ENCODE results near the gene FOXR2. TPM values are rescaled to one million over a fixed set of nuclear protein-coding genes. Genes with fewer than 3 reads are reported as not detected.

Gene FOXR2
- total RNA-seq, 1 experiment from 2014 or later, result not detected

DNA sequence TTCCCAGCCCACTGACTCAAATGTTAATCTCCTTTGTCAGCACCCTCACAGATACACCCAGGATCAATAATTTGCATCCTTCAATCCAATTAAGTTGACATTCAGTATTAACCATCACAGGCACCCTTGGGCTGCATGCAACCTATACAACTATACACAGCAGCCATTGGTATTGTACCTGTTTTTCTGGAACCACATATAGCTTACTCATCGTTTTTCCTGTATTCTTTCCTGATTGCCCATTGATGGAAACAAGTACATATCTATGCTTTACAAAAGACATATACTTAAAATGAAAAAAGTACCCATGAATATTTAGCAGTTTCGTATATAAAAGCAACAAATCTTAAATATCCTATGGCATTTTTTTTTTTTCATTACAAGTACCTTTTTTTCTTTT is 3.7 kb upstream of the FOXR2 start:
- no peaks in the 10 kb centered on the region for H3F3A ChIP-seq (ENCODE audit: low read length, unreplicated experiment)
- H2AFZ ChIP-seq (ENCODE audit: low read length), result no peak overlapping the region
- no peaks in the 10 kb centered on the region for H3K36me3 ChIP-seq (ENCODE audit: low read depth, low read length)
- H3K79me2 ChIP-seq (ENCODE audit: low read length), result no peaks in the 10 kb centered on the region
- no peak overlapping the region for H3K4me3 ChIP-seq (ENCODE audit: low read length)
- TF ChIP-seq EZH2 (IDR thresholded peaks at IDR 0.05; ENCODE audit: low read length, unreplicated experiment) (no peak), EZH2phosphoT487 (IDR thresholded peaks at IDR 0.05; ENCODE audit: borderline replicate concordance, low read length) (no peak), CTCF (conservative IDR thresholded peaks at IDR 0.05; ENCODE audit: low read depth, low read length) (no peak)
- no peaks in the 10 kb centered on the region for H3K27me3 ChIP-seq (ENCODE audit: low read length)
- intact Hi-C loops (cut with micrococcal nuclease), result no loop called here
- BruUV-seq (replicated peaks), result no TSS peak
- H3K9ac ChIP-seq (ENCODE audit: low read length), result no peak overlapping the region
- ATAC-seq (no peak), DNase-seq (no peak)
- CTCF ChIA-PET, result no interaction called here
- H4K20me1 ChIP-seq (ENCODE audit: low read length), result no peaks in the 10 kb centered on the region
- POLR2A ChIA-PET (ENCODE audit: unreplicated experiment), result no interaction called here
- no peaks in the 10 kb centered on the region for H3K9me3 ChIP-seq (ENCODE audit: low read length)
- H3K9me2 ChIP-seq (replicated peaks; ENCODE audit: low read length), result no peaks in the 10 kb centered on the region
- H3K27ac ChIP-seq (ENCODE audit: low read length), result no peak overlapping the region
- H3K4me1 ChIP-seq (ENCODE audit: insufficient read depth, low read length), result no peaks in the 10 kb centered on the region
- no peak overlapping the region for H3K4me2 ChIP-seq (ENCODE audit: low read length)

GRCh38 chrX:55624403-55624802 is 1.2 kb downstream of the FOXR2 start:
- ChIA-PET POLR2A (ENCODE audit: unreplicated experiment) (no interaction called here), CTCF (interaction anchor here (0.5 kb wide), 1 partner anchor 1106 kb away, joined by 5 read pairs; no protein-coding TSS in a partner anchor)
- no TSS peak for BruUV-seq (replicated peaks)
- Histone ChIP-seq H4K20me1 (ENCODE audit: low read length) (no peaks in the 10 kb centered on the region), H3K9me3 (ENCODE audit: low read length) (no peaks in the 10 kb centered on the region), H3K27ac (ENCODE audit: low read length) (no peak overlapping the region), H3K4me2 (ENCODE audit: low read length) (no peak overlapping the region), H3K9ac (ENCODE audit: low read length) (no peak overlapping the region), H3K4me1 (ENCODE audit: insufficient read depth, low read length) (no peaks in the 10 kb centered on the region), H3K36me3 (ENCODE audit: low read depth, low read length) (no peaks in the 10 kb centered on the region), H2AFZ (ENCODE audit: low read length) (no peak overlapping the region), H3K9me2 (replicated peaks; ENCODE audit: low read length) (no peaks in the 10 kb centered on the region), H3K27me3 (ENCODE audit: low read length) (no peaks in the 10 kb centered on the region), H3K4me3 (ENCODE audit: low read length) (no peak overlapping the region), H3K79me2 (ENCODE audit: low read length) (no peaks in the 10 kb centered on the region), H3F3A (ENCODE audit: low read length, unreplicated experiment) (no peaks in the 10 kb centered on the region)
- DNase-seq (no peak), ATAC-seq (no peak)
- intact Hi-C loops (cut with micrococcal nuclease), result no loop called here
- TF ChIP-seq EZH2 (IDR thresholded peaks at IDR 0.05; ENCODE audit: low read length, unreplicated experiment) (no peak), EZH2phosphoT487 (IDR thresholded peaks at IDR 0.05; ENCODE audit: borderline replicate concordance, low read length) (no peak), CTCF (conservative IDR thresholded peaks at IDR 0.05; ENCODE audit: low read depth, low read length) (no peak)

- H3K27ac ChIP-seq (ENCODE audit: low read length), result no peak overlapping the region
- no peaks in the 10 kb centered on the region for H3K36me3 ChIP-seq (ENCODE audit: low read depth, low read length)
- no peaks in the 10 kb centered on the region for H3K27me3 ChIP-seq (ENCODE audit: low read length)
- no peak for TF ChIP-seq EZH2phosphoT487 (IDR thresholded peaks at IDR 0.05; ENCODE audit: borderline replicate concordance, low read length)
- TF ChIP-seq EZH2 (IDR thresholded peaks at IDR 0.05; ENCODE audit: low read length, unreplicated experiment), result no peak
- no peak for TF ChIP-seq CTCF (conservative IDR thresholded peaks at IDR 0.05; ENCODE audit: low read depth, low read length)
- POLR2A ChIA-PET (ENCODE audit: unreplicated experiment), result no interaction called here
- no peaks in the 10 kb centered on the region for H3F3A ChIP-seq (ENCODE audit: low read length, unreplicated experiment)
- no peaks in the 10 kb centered on the region for H3K9me2 ChIP-seq (replicated peaks; ENCODE audit: low read length)
- H3K9ac ChIP-seq (ENCODE audit: low read length), result no peak overlapping the region
- H4K20me1 ChIP-seq (ENCODE audit: low read length), result no peaks in the 10 kb centered on the region
- ATAC-seq (no peak), DNase-seq (no peak)
- intact Hi-C loops (cut with micrococcal nuclease), result no loop called here
- no peak overlapping the region for H3K4me2 ChIP-seq (ENCODE audit: low read length)
- CTCF ChIA-PET, result no interaction called here
- no TSS peak for BruUV-seq (replicated peaks)
- no peaks in the 10 kb centered on the region for H3K9me3 ChIP-seq (ENCODE audit: low read length)
- H2AFZ ChIP-seq (ENCODE audit: low read length), result no peak overlapping the region
- no peaks in the 10 kb centered on the region for H3K79me2 ChIP-seq (ENCODE audit: low read length)
- H3K4me1 ChIP-seq (ENCODE audit: insufficient read depth, low read length), result no peaks in the 10 kb centered on the region
- H3K4me3 ChIP-seq (ENCODE audit: low read length), result no peak overlapping the region
Measured at GRCh38 chrX:55636109-55636508, 12.9 kb downstream of the FOXR2 start.
